ENCODE measurements around the gene DLGAP4.

Gene DLGAP4

GRCh38 chr20:36501367-36502006, 195.3 kb downstream of the DLGAP4 start:
- no peak overlapping the region for H3K4me3 ChIP-seq (ENCODE audit: control insufficient read depth, low read depth, low read length)
- no peak for TF ChIP-seq CTCF (conservative IDR thresholded peaks at IDR 0.05; ENCODE audit: control insufficient read depth, insufficient read depth, low read depth, low read length)
- no peak for DNase-seq (ENCODE audit: low read depth)

GRCh38 chr20:36504295-36504694, 198.2 kb downstream of the DLGAP4 start:
- no peak for TF ChIP-seq CTCF (conservative IDR thresholded peaks at IDR 0.05; ENCODE audit: control insufficient read depth, insufficient read depth, low read depth, low read length)
- no peak for DNase-seq (ENCODE audit: low read depth)
- no peak overlapping the region for H3K4me3 ChIP-seq (ENCODE audit: control insufficient read depth, low read depth, low read length)

GRCh38 chr20:36506253-36506652, 200.1 kb downstream of the DLGAP4 start:
- H3K4me3 ChIP-seq (ENCODE audit: control insufficient read depth, low read depth, low read length) = no peak overlapping the region
- DNase-seq (ENCODE audit: low read depth) = no peak
- TF ChIP-seq CTCF (conservative IDR thresholded peaks at IDR 0.05; ENCODE audit: control insufficient read depth, insufficient read depth, low read depth, low read length) = peak; percentile 34

GRCh38 chr20:36507746-36508145, 201.6 kb downstream of the DLGAP4 start:
- no peak overlapping the region for H3K4me3 ChIP-seq (ENCODE audit: control insufficient read depth, low read depth, low read length)
- no peak for DNase-seq (ENCODE audit: low read depth)
- TF ChIP-seq CTCF (conservative IDR thresholded peaks at IDR 0.05; ENCODE audit: control insufficient read depth, insufficient read depth, low read depth, low read length) = no peak

- no peak for TF ChIP-seq CTCF (conservative IDR thresholded peaks at IDR 0.05; ENCODE audit: control insufficient read depth, insufficient read depth, low read depth, low read length)
- no peak for DNase-seq (ENCODE audit: low read depth)
- H3K4me3 ChIP-seq (ENCODE audit: control insufficient read depth, low read depth, low read length) = no peak overlapping the region
These were observed 213.0 kb downstream of the DLGAP4 start for GRCh38 chr20:36519012-36519719.

- no peak for TF ChIP-seq CTCF (conservative IDR thresholded peaks at IDR 0.05; ENCODE audit: control insufficient read depth, insufficient read depth, low read depth, low read length)
- no peak overlapping the region for H3K4me3 ChIP-seq (ENCODE audit: control insufficient read depth, low read depth, low read length)
- DNase-seq (ENCODE audit: low read depth) = no peak
These were observed 213.8 kb downstream of the DLGAP4 start for GRCh38 chr20:36519944-36520343.
